ENCODE results near the gene RAC2. TPM values are rescaled to one million over a fixed set of nuclear protein-coding genes. Genes with fewer than 3 reads are reported as not detected.

RAC2 gene
- total and polyA plus RNA-seq, 2 of the 8 experiments (the other 6 are each of a cell fraction or from before 2014, with no cell fraction given) = 2.3 to 4.3 TPM

GRCh38 chr22:37176464-37177061 lies 67.5 kb downstream of the RAC2 start (continued):
- TF ChIP-seq CHD7 (IDR thresholded peaks at IDR 0.05; ENCODE audit: insufficient replicate concordance, low read length) = no peak
- no peak for TF ChIP-seq ASH2L (IDR thresholded peaks at IDR 0.05; ENCODE audit: low read length)
- no peak for TF ChIP-seq SAP30 (IDR thresholded peaks at IDR 0.05; ENCODE audit: insufficient read depth, insufficient replicate concordance, low read length)
- no peak for TF ChIP-seq FOSL1 (IDR thresholded peaks at IDR 0.05; ENCODE audit: insufficient read depth, low read depth, low read length)
- no peak for TF ChIP-seq SIRT6 (IDR thresholded peaks at IDR 0.05; ENCODE audit: low read length)
- TF ChIP-seq SIN3A (conservative IDR thresholded peaks at IDR 0.05 in 1 of 2, IDR thresholded peaks at IDR 0.05 in 1 of 2; ENCODE audit: low read depth in 1 of 2, low read length in 2 of 2) = no peak
- TF ChIP-seq SP2 (IDR thresholded peaks at IDR 0.05; ENCODE audit: low read length) = no peak
- no peak for TF ChIP-seq CEBPB (IDR thresholded peaks at IDR 0.05; ENCODE audit: low read depth, low read length)
- no peak for TF ChIP-seq ZNF274 (IDR thresholded peaks at IDR 0.05; ENCODE audit: borderline replicate concordance, extremely low read depth, low read length)
